GM23338 (cell line): Measurements from ENCODE around the gene LRP10. TPM values are rescaled to one million over a fixed set of nuclear protein-coding genes. Genes with fewer than 3 reads are reported as not detected.
A peak's percentile ranks its signal among the peaks of the same experiment; 100 is the strongest.

ENCODE experiments used
- ATAC-seq: fragments of 200-7000 bp; cut with Tn5 transposase; 3 replicates; pipeline ENCODE4 v1.9.1; 2020
- DNase-seq: peaks from one replicate; pipeline ENCODE4 v3.0.0-alpha.2; 2015; ENCODE audit warnings: low spot score
- H2AFZ ChIP-seq: fragments of 200-600 bp; sonication (generic); 2 replicates; pipeline ENCODE4 v1.8.0; 2016; ENCODE audit warnings: antibody characterized with exemption, mild to moderate bottlenecking, moderate library complexity
- H3F3A ChIP-seq: fragments of 200-600 bp; sonication (generic); replicated peaks from 2 replicates; pipeline ENCODE4 v1.8.0; 2017; ENCODE audit warnings: antibody characterized with exemption, mixed run types, low read depth
- H3K27ac ChIP-seq: fragments of 200-600 bp; sonication (generic); 2 replicates; pipeline ENCODE4 v1.6.1; 2016; ENCODE audit warnings: low read depth
- H3K27me3 ChIP-seq: fragments of 200-600 bp; sonication (generic); 2 replicates; pipeline ENCODE4 v1.8.0; 2016; ENCODE audit warnings: mild to moderate bottlenecking, mixed run types, moderate library complexity; ENCODE audit not compliant: insufficient read depth
- H3K36me3 ChIP-seq: fragments of 200-600 bp; sonication (generic); 2 replicates; pipeline ENCODE4 v1.8.0; 2016; ENCODE audit warnings: mild to moderate bottlenecking; ENCODE audit not compliant: insufficient read depth
- H3K4me1 ChIP-seq: fragments of 200-600 bp; sonication (generic); 2 replicates; pipeline ENCODE4 v1.8.0; 2016; ENCODE audit warnings: mild to moderate bottlenecking, moderate library complexity; ENCODE audit not compliant: insufficient read depth
- H3K4me2 ChIP-seq: fragments of 200-600 bp; sonication (generic); 2 replicates; pipeline ENCODE4 v1.7.1; 2017; ENCODE audit warnings: mixed run types
- H3K4me3 ChIP-seq: fragments of 200-600 bp; sonication (generic); 2 replicates; pipeline ENCODE4 v1.6.1; 2016; ENCODE audit warnings: mixed run types
- H3K79me2 ChIP-seq: fragments of 200-600 bp; sonication (generic); replicated peaks from 2 replicates; pipeline ENCODE4 v1.8.0; 2017; ENCODE audit warnings: mild to moderate bottlenecking; ENCODE audit not compliant: insufficient read depth
- H3K9me2 ChIP-seq: fragments of 200-600 bp; sonication (generic); 2 replicates; pipeline ENCODE4 v1.8.0; 2017; ENCODE audit not compliant: insufficient read depth
- H4K20me1 ChIP-seq: fragments of 200-600 bp; sonication (generic); replicated peaks from 2 replicates; pipeline ENCODE4 v1.8.0; 2017; ENCODE audit warnings: mild to moderate bottlenecking; ENCODE audit not compliant: insufficient read depth
- H3K27ac Mint-ChIP-seq: 2 replicates; pipeline ENCODE4 v1.8.0; 2020; ENCODE audit warnings: inconsistent platforms, mild to moderate bottlenecking, moderate library complexity, mixed read lengths
- H3K27me3 Mint-ChIP-seq: 3 replicates; pipeline ENCODE4 v1.8.0; 2022; ENCODE audit warnings: low read depth, mild to moderate bottlenecking, moderate library complexity, mixed read lengths, inconsistent platforms; ENCODE audit not compliant: insufficient read depth, poor library complexity
- H3K36me3 Mint-ChIP-seq: 3 replicates; pipeline ENCODE4 v1.8.0; 2021; ENCODE audit warnings: low read depth, mild to moderate bottlenecking, inconsistent platforms, moderate library complexity, mixed read lengths
- H3K4me1 Mint-ChIP-seq: 3 replicates; pipeline ENCODE4 v1.8.0; 2020; ENCODE audit warnings: mild to moderate bottlenecking, inconsistent platforms, mixed read lengths
- H3K4me3 Mint-ChIP-seq: 3 replicates; pipeline ENCODE4 v1.8.0; 2021; ENCODE audit warnings: moderate library complexity, mild to moderate bottlenecking, inconsistent platforms, mixed read lengths
- H3K9me3 Mint-ChIP-seq: 3 replicates; pipeline ENCODE4 v1.8.0; 2020; ENCODE audit warnings: moderate library complexity, mild to moderate bottlenecking, inconsistent platforms, mixed read lengths
- EZH2 ChIP-seq: fragments of 200-600 bp; sonication (generic); IDR thresholded peaks from one replicate; pipeline ENCODE4 v1.8.0; 2017; ENCODE audit warnings: antibody characterized with exemption, mild to moderate bottlenecking, low read depth; ENCODE audit not compliant: unreplicated experiment
- JUNB ChIP-seq: IDR thresholded peaks from one replicate; pipeline ENCODE4 v1.6.1; 2016; ENCODE audit warnings: antibody characterized with exemption; ENCODE audit not compliant: unreplicated experiment
- NANOG ChIP-seq: IDR thresholded peaks from 2 replicates; pipeline ENCODE4 v1.6.1; 2016; ENCODE audit warnings: antibody characterized with exemption, borderline replicate concordance
- STAT1 ChIP-seq: IDR thresholded peaks from one replicate; pipeline ENCODE4 v1.6.1; 2016; ENCODE audit warnings: antibody characterized with exemption; ENCODE audit not compliant: unreplicated experiment
- ZNF331 ChIP-seq: fragments of 250-450 bp; sonication (Bioruptor Pico); IDR thresholded peaks from 2 replicates; pipeline ENCODE4 v1.5.0; 2020; ENCODE audit warnings: low read depth, mild to moderate bottlenecking, moderate library complexity
- ZNF462 ChIP-seq: fragments of 250-450 bp; sonication (Bioruptor Pico); IDR thresholded peaks from 2 replicates; pipeline ENCODE4 v1.5.0; 2020; ENCODE audit warnings: mild to moderate bottlenecking, moderate library complexity
- polyA plus RNA-seq: library from polyadenylated mRNA; unstranded; fragments of >200 nt; fragmentation: Nextera tagmentation; extraction: Ambion mirVana; gene quantifications from 2 replicates; pipeline ENCODE4 v1.2.1, GENCODE V29; 2016
- total RNA-seq: library from RNA; depleted of rRNA; stranded (reverse); fragments of >200 nt; shearing (Covaris generic); gene quantifications from 2 replicates; pipeline ENCODE4 v1.2.3, GENCODE V29; 2014

LRP10 gene
- total and polyA plus RNA-seq, 2 experiments from 2014 or later: 6.4 to 18.1 TPM

DNA sequence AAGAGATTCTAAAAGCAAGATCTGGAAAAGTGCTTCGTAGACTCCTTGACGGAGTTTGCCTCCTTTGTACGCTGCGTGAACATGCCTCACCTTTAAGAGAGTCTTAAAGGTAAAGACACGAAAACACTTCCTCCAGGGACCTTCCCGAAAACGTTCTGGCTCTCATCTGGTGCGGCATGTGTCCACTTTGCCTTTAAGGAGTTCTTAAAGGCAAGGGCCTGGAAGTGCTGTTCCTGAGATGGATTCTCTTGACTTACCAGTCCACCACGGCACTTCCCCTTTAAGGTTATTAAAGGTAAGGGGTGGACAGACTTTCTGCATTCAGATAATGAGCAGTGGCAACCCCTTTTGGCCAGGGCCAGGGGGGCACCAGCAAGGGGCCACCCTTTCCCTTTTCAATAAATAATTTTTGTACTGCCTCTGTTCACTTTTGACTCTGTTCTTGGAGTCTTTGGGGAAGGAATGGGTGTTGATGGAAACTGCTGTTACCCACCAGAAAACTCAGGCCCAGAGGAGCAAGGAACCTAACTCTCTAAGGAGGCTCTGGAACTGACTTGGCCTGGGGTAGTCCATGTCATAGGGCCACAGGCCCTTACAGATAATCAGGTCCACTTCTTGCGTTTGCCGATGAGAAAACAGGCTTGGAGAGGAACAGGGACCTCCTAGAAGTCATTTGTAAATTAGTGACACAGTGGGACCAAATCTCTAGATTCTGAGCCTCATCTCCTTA, 15.9 kb downstream of the LRP10 start:
- H3K9me3 Mint-ChIP-seq: no peaks in the 10 kb centered on the region; the same call in 2 of the 3 replicates
- H3K4me3 Mint-ChIP-seq: peak overlapping the region; percentile 93
- Histone ChIP-seq H4K20me1 (no peaks in the 10 kb centered on the region), H3K27me3 (peaks cover 17% of the 10 kb centered on the region), H3K4me2 (peak overlapping the region; percentile 82), H2AFZ (no peak overlapping the region), H3K9me2 (no peaks in the 10 kb centered on the region), H3K4me1 (peaks cover 20% of the 10 kb centered on the region), H3F3A (no peaks in the 10 kb centered on the region; the same call in none of the 2 replicates), H3K36me3 (no peaks in the 10 kb centered on the region), H3K4me3 (peak overlapping the region; percentile 67), H3K27ac (peak overlapping the region; percentile 71; the same call in 1 of the 2 replicates), H3K79me2 (no peaks in the 10 kb centered on the region)
- H3K36me3 Mint-ChIP-seq: peaks cover 9% of the 10 kb centered on the region; the same call in 2 of the 3 replicates
- peaks cover 29% of the 10 kb centered on the region for H3K27me3 Mint-ChIP-seq
- H3K4me1 Mint-ChIP-seq: peaks cover 36% of the 10 kb centered on the region
- ATAC-seq (peak; percentile 66), DNase-seq (peak; percentile 95)
- TF ChIP-seq ZNF331 (CRISPR knock-in tag) (no peak), NANOG (no peak), EZH2 (no peak), STAT1 (no peak), ZNF462 (CRISPR knock-in tag) (no peak), JUNB (no peak)
- H3K27ac Mint-ChIP-seq: peak overlapping the region; percentile 96
